AML-193 (cell line): ENCODE measurements around the gene PRKG1.

Experiments used
- DNase-seq, 2 experiments: peaks; one replicate each; lab custom pipeline; 2025; lab: John Stamatoyannopoulos, UW

The PRKG1 gene

GRCh38 chr10:51806079-51806835 is 732.0 kb downstream of the PRKG1 start:
- DNase-seq: no peak

GRCh38 chr10:51808187-51808586 is 733.9 kb downstream of the PRKG1 start:
- DNase-seq: no peak

- DNase-seq: no peak
These were observed 741.4 kb downstream of the PRKG1 start for GRCh38 chr10:51815723-51816122.

GRCh38 chr10:51821045-51821444 is 746.8 kb downstream of the PRKG1 start:
- no peak for DNase-seq

GRCh38 chr10:51821745-51822144 is 747.5 kb downstream of the PRKG1 start:
- DNase-seq: no peak

GRCh38 chr10:51832652-51833383 is 758.5 kb downstream of the PRKG1 start:
- DNase-seq: no peak

- DNase-seq: no peak
These were observed 760.3 kb downstream of the PRKG1 start for GRCh38 chr10:51834548-51834947.

GRCh38 chr10:51838471-51838870 is 764.2 kb downstream of the PRKG1 start:
- DNase-seq: no peak

GRCh38 chr10:51843966-51844365 is 769.7 kb downstream of the PRKG1 start:
- DNase-seq: no peak

- no peak for DNase-seq
These were observed 772.7 kb downstream of the PRKG1 start for GRCh38 chr10:51846856-51847506.

GRCh38 chr10:51852297-51852696 is 778.0 kb downstream of the PRKG1 start:
- DNase-seq: no peak

GRCh38 chr10:51857305-51857704 is 783.0 kb downstream of the PRKG1 start:
- DNase-seq: no peak

- DNase-seq: no peak
These were observed 786.0 kb downstream of the PRKG1 start for GRCh38 chr10:51860257-51860656.

- DNase-seq: no peak
These were observed 786.8 kb downstream of the PRKG1 start for GRCh38 chr10:51861051-51861450.

- no peak for DNase-seq
These were observed 787.4 kb downstream of the PRKG1 start for GRCh38 chr10:51861731-51862130.

- no peak for DNase-seq
These were observed 787.9 kb downstream of the PRKG1 start for GRCh38 chr10:51862149-51862548.

- no peak for DNase-seq
These were observed 793.7 kb downstream of the PRKG1 start for GRCh38 chr10:51867956-51868355.

GRCh38 chr10:51874131-51874530 is 799.8 kb downstream of the PRKG1 start:
- DNase-seq: no peak

GRCh38 chr10:51875610-51876009 is 801.3 kb downstream of the PRKG1 start:
- no peak for DNase-seq

GRCh38 chr10:51876503-51876902 is 802.2 kb downstream of the PRKG1 start:
- no peak for DNase-seq

- DNase-seq: no peak
These were observed 802.7 kb downstream of the PRKG1 start for GRCh38 chr10:51876979-51877378.

- DNase-seq: no peak
These were observed 803.3 kb downstream of the PRKG1 start for GRCh38 chr10:51877636-51878035.

- DNase-seq: no peak
These were observed 804.4 kb downstream of the PRKG1 start for GRCh38 chr10:51878695-51879094.
